PC-9 (cell line): Measurements from ENCODE around the gene SERPINH1.

Source experiments
- EZH2 ChIP-seq: fragments of 200-600 bp; sonication (generic); IDR thresholded peaks from 2 replicates; pipeline ENCODE4 v1.8.0; 2017; ENCODE audit warnings: antibody characterized with exemption, low read depth
- TF ChIP-seq, protein P1 (sequence below): fragments of 200-600 bp; sonication (generic); conservative IDR thresholded peaks from 2 replicates; pipeline ENCODE4 v1.6.1; 2017; ENCODE audit warnings: mixed run types, antibody characterized with exemption, mild to moderate bottlenecking, moderate library complexity

DNA sequence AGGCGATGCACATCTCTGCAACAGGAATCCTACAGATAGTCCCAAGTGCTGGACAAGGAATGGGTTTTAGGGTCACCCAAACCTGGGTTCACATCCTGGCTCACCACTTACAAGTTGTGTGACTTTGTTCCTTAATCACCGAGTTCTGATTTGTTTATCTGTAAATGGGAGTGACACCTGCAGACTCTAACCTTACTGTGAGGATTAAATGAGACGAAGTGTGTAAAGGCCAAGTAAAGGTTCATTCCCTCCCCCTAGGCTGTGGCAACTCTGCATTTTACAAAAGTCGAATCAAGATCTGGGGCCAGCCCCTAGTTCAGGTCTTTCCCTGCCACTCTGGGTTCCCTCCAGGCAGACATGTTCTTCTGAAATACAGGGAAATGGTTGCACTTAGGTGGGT, 34.9 kb downstream of the SERPINH1 start:
- TF ChIP-seq, protein P1, sequence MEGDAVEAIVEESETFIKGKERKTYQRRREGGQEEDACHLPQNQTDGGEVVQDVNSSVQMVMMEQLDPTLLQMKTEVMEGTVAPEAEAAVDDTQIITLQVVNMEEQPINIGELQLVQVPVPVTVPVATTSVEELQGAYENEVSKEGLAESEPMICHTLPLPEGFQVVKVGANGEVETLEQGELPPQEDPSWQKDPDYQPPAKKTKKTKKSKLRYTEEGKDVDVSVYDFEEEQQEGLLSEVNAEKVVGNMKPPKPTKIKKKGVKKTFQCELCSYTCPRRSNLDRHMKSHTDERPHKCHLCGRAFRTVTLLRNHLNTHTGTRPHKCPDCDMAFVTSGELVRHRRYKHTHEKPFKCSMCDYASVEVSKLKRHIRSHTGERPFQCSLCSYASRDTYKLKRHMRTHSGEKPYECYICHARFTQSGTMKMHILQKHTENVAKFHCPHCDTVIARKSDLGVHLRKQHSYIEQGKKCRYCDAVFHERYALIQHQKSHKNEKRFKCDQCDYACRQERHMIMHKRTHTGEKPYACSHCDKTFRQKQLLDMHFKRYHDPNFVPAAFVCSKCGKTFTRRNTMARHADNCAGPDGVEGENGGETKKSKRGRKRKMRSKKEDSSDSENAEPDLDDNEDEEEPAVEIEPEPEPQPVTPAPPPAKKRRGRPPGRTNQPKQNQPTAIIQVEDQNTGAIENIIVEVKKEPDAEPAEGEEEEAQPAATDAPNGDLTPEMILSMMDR = no peak
- TF ChIP-seq EZH2 = no peak
